ENCODE results near the gene CLRN1.

Gene CLRN1

GRCh38 chr3:150975086-150975991 is 2.8 kb upstream of the CLRN1 start:
- no peak for DNase-seq

DNA sequence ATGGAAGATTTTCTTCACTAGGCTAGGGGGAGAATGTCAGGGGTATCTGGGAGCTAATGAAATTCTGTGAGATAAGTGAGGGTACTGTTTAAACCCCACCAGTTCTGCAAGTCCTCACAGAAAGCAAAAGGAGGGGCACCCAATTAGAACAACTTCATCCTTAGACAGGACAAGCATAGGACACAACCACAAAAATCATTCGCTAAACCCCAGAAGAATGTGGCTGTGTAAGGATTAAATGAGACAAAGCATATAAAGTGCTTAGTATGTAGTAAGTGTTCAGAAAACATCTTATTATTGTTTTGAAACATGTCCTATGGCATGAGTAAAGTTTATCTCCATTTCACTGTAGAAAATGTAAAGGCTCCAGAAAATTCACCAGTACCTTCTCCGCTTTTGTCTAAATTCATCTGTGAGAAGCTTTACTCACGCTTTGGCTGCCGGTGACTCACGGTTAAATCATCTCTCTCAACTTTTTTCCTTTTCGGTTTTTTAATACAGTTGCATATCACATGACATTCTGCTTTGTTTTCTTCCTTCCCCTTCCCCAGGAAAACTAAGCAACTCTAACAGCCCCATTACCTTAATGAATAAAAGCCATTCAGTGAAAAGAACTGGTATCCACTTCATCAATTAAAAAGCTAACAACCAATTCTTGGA is 1.7 kb downstream of the CLRN1 start:
- peak; percentile 80 for DNase-seq

DNA sequence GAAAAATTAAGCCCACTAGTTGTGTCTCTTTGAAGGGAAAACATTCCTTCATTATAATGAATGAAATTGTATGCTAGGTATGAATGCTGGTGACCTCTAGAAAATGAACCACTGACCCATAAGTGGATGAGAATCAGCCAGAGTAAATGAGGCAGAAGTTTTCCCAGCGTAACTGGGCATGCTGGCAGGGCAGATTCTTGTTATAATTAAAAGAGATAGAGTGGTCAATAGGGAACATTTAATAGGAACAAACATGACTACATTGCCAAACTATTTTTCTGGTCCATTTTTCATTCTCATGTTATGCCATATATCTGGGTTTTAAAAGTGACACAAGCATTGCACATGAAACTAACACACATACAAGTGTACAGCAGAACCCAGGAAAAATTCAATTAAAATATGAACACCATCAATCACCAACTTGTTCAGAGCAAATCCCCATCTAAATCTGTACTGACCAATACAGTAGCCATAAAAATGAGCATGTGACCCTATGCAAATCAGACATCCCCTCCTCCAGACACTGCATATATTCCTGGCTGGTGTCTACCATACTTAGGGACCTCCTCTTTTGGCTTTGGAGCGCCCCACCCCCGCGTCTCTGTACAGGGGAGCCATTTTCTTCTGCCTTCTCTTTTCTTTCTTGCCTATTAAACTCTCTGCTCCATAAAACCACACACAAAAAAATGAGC is 4.0 kb downstream of the CLRN1 start:
- DNase-seq = no peak

DNA sequence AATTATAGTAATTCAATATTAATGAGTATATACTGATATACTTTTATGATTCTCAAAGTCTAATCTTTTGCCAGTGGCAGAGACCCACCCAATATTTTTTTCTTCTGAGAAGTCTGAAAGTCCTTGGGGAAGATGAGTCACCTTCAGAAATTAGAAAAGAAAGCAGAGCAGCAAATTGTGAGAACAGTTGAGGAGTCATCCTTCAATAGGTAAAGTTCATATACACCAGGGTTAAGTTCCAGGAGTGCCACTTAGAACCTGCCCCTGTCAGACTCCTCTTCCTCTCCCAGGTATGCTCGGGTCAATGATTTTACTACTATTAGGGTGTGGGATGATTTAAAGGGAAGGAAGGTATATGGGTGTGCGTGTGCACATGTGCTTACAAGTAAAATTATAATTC is 7.1 kb downstream of the CLRN1 start:
- peak; percentile 44 for DNase-seq

GRCh38 chr3:150961949-150962348 is 10.6 kb downstream of the CLRN1 start:
- no peak for DNase-seq

DNA sequence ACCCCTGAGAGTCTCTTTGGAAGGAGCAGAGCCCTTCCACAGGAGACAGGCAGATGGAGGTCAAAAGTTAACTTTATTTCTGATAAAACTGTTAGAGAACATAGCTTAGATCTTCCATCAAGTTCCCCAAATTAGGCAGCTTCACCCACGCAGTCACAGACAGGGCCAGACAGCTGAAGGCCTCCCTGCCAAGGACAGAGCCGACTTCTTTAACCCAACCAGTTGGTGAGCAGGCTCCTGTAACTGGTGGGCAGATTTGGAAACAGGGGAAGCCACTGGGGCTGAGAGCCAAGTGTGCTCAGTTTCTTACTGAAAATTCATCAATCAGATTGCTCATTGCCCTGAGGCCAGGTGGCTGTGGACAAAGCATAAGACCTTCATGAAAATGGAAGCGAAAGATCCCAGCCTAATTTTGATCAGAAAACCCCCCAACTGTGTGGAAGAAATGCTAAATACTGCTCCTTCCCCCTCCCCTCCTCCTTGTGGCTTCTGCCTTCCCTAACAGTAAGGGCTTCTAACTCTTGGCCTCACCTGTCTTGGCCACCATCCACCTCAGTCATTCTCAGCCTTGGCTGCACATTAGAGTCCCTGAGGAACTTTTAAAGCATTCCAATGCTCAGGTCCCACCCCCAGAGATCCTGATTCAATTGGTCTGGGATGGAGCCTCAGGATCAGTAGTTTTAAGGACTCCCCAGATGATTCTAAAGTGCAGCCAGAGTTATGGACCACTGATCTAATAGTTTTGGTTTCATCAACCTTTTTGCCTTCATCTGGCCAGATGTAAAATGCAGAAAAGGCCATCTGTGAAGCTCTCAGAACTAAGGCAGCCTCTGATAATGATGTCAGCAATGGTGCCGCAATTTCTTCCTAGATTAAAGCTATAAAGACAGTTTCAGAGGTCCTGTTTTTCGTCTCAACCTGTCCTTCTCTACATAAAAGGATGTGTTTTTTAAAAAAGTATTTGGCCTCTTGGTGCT is 11.5 kb downstream of the CLRN1 start:
- no peak for DNase-seq

DNA sequence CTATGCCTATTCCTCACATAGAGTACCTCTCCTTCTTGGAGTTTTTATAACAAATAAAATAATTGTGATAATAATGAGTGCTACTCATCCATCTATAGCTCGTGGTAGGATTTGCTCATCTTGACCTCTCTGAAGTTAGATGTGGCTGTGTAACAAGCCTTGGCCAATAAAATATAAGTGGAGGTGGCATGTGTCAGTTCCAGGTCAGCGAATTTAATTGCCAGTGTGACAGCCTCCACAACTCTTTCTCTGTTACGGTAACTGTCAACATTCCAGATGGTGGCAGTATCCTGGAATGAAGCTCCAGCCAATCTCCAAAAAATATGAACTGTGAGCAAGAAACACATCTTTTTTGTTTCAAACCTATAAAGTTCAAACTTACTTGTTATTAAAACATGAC is 13.8 kb downstream of the CLRN1 start:
- no peak for DNase-seq

- peak; percentile 30 for DNase-seq
Observed at GRCh38 chr3:150956376-150956775, 16.2 kb downstream of the CLRN1 start.

DNA sequence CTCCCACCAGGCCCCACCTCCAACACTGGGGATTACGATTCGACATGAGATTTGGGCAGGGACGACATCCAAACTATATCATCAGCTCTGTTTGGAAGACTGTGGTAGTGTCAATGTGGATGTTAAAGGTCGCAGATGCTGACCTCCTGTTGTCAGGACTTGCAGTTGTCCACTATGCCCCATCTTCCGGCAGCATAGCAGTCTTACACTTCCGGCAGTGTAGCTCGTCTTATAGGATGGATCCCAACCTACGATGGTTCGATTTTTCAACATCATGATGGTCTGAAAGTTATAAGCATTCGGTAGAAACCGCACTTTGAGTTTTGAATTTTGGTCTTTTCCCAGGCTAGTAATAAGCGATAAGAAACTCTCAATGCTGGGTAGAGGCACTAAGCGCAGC is 20.6 kb downstream of the CLRN1 start:
- DNase-seq = no peak

DNA sequence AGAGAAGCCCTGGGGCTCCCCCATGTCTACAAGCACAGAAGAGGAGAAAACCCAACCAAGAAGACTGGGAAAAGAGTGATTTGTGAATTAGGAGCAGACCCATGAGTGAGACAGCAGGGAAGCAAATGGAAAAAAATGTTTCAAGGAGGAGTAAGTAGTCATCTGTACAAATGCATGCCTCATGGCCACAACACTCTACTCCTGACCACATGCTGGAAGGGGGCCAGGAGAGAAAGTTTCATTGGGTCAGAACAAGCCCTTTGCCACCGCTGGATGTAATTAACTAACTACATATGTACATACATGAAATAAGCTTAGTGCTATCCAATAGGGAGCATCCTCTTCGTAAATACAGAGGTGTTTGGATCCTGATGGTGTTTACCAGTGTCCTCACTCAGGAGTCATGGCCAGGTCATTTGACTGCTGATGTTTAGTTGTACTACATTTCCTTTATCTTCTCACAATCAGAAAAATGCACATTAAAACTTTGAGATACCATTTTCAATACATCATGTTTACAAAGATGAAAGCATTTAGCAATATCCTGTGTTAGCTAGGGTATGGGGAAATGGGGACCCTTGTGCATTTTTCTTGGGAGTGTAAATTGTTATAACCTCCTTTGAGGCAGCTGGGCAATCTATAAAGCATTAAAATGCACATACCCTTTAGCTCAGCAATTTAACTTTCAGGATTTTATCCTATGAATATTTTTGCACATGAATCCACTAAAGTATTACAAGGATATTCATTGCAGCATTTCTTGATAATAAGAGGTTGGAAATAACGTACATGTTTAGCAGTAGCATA is 27.1 kb downstream of the CLRN1 start:
- DNase-seq = peak; percentile 65

DNA sequence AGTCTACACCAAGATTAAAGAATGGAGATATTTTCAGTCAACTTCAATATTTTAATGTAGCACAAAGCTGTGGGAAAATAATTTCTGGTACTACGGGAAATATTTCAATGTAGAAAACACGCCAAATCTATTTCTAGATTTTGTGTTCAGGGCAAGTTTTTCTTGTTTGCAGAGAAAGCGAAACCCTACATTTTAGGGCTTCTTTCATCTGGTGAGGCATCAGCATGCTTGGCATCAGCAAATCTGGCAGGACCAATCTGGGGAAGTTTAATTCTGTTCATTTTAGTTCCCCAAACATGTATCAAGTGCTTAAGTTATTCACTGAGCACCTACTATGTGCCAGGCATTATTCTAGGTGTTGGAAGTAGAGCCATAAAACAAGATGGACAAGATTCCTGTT is 30.3 kb downstream of the CLRN1 start:
- DNase-seq = no peak

GRCh38 chr3:150936693-150937092 is 35.8 kb downstream of the CLRN1 start:
- no peak for DNase-seq

DNA sequence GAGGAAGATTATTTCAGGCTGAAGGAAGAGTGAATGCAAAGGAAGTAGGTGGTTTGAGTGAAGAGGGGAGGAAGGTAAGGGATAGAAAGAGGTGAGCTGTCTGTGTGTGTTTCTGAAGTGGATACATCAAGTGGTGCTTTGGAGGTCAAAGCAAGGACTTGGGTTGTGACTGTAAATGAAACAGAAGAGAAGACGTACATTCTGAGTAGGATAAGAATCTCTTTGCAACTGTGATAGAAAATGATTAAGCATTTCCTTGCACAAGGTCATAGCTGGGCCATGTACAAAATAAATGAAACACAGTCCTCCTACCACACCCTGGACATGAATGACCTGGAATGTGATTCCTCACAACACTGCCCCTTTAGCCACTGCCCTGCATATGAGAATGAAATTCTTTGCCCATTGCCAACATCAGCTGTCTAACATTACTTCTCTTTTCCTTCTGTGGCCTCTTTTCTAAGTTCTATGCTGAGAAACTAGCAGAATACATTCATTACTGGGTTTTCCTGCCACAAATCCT is 39.0 kb downstream of the CLRN1 start:
- DNase-seq = no peak

GRCh38 chr3:150931745-150932144 is 40.8 kb downstream of the CLRN1 start:
- DNase-seq = no peak

DNA sequence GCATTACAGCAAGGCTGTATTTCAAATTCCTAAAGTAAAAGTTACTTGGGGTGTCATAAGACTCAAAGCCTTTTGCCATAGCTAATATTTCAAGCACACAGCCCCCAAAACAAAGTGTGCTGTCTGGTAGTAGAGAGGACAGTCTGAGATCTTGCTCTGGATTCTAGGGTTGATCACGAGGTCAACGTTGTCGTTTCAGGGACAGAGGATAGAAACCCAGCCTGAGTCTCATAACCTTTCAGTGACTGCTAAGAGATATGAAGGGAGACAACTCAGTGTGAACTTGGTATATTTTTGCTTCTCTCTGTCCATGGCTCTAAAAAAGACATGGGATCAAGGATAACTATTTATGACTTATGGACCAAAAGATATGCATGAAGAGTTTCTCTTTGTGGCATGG is 41.7 kb downstream of the CLRN1 start:
- no peak for DNase-seq

DNA sequence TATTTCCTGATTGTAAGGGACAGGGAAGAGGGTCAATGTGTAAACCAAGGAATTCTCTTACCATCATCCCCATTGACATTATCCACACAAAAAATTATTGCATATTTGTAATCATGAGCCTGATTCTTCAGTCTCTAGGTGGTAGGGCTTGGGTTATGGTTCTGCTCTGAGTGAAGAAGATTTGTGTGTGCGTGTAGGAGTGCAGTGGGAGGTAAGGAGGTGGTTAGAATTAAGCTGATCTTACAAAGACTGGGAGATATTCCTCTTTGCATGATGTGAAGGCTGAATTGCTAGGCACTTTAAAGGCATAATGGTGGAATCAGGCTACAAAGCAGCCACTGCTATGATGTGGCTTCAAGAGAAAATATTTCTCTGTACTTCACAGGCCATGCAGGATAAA is 44.3 kb downstream of the CLRN1 start:
- DNase-seq = no peak

- no peak for DNase-seq
Observed at GRCh38 chr3:150926328-150926727, 46.2 kb downstream of the CLRN1 start.

DNA sequence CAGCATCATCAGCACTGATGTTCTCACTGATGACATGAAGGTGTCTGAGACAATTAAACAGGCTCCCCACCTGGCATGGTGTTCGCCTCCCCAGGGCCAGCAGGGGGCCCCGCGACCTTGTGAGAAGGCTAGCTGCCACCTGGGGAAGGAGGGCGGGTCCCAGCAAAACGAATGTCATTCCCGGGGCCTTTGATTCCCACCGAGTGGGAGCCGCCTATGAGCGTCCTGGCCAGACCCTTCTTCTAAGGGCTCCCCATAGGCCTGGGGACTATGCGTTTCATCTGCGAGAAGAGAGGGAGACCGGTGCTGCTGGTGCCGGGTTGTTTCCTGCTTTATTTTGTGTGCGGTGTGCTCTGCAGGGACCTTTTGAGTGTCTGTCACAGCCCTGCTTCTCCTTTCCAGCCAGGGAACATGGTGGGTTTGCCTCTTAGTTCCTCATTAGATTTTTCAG is 46.8 kb downstream of the CLRN1 start:
- DNase-seq = peak; percentile 25

DNA sequence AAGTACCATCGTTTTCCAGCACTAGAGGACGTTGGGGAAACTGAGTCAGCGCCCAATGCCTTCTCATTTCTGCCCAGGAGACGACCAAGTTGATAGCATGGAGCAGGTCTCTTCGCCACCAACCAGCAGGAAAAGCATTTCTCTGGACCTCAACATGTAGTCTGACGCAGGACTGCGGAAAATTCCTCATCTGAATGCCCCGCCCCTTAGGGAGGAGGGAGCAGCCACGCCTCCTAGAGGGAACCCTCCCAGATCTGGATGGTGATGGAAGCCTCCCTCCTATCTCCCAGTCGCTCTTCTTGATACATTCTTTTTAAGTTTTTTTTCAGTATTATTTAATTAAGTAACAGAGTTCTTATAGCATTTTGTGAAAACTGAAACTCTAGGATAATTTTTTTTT is 49.9 kb downstream of the CLRN1 start:
- DNase-seq = peak; percentile 7

GRCh38 chr3:150921209-150921608 is 51.3 kb downstream of the CLRN1 start:
- no peak for DNase-seq

DNA sequence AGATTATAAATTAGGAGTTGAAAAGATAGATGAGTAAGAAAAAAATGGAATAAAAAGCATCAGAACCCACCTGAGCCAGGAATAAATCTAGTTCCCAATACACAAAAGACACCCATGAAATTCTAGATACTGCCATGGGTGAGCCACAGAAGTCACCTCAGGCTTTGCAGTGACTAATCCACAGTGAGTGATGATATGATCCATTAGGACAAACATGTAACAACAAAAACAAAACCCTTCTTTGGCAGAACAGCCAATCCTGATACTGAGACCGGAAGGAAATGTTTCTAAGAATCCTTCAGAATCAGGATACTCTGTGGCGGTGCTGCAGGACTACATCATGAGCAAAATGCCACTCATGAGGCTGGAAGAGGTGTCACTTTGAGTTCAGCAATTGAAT is 52.3 kb downstream of the CLRN1 start:
- DNase-seq = no peak

Data from fibroblast of skin of back (primary cell).